ENCODE measurements around the gene MGME1.

MGME1 gene

DNA sequence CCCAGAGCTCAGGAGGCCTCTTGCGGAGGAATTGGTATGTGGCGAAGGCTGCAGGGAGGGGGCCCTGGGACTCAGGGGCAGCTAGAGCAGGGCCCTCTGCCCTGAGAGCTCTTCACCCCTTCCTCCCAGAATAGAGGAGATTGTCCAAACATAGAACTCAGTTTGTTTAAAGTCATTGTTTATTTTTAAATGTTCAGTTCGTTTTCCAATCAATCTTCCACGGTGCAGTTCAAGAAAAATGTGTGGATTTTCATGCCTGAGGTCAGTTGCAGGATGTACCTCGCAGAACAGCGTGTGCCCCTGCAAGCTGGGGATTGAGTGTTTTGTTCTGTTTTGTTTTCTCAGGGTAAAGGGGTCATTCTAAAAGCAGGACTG, 37.2 kb downstream of the MGME1 start:
- no peak for DNase-seq (ENCODE audit: low read depth, low spot score)

DNA sequence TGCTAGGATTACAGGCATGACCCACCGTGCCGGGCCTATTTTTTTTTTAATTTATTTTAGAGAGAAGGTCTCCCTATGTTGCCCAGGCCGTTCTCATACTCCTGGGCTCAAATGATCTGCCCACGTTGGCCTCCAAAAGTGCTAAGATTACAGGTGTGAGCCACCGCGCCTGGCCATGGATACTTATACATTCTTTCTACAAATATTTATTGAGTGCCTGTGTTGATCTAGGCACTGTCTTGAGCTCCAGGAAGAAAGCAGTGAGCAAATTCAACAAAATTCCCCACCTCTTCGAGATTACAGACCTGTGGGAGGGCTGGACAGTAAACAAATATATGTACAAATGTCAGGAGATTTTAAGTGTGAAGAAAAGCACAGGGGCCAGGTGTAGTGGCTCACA, 37.9 kb downstream of the MGME1 start:
- Histone ChIP-seq H3K27ac (ENCODE audit: low read length) (no peak overlapping the region), H3K4me3 (ENCODE audit: low read length) (no peak overlapping the region), H3K4me1 (ENCODE audit: control insufficient read depth, insufficient read depth, low read length) (peaks cover 1% of the 10 kb centered on the region; the same call in 1 of the 2 replicates), H3K9me3 (ENCODE audit: control insufficient read depth, insufficient read depth, low read length) (no peaks in the 10 kb centered on the region), H3K36me3 (ENCODE audit: control insufficient read depth, insufficient read depth, low read length) (no peaks in the 10 kb centered on the region), H3K27me3 (ENCODE audit: control insufficient read depth, insufficient read depth, low read length) (no peaks in the 10 kb centered on the region)
- DNase-seq (ENCODE audit: low read depth, low spot score): no peak
- WGBS (ENCODE audit: insufficient coverage, insufficient read length): no CpG with 5 or more reads among the region's 7 CpGs

More for the DNA sequence above, 37.2 kb downstream of the MGME1 start:
- Histone ChIP-seq H3K27ac (ENCODE audit: low read length) (no peak overlapping the region), H3K4me1 (ENCODE audit: control insufficient read depth, insufficient read depth, low read length) (peaks cover 1% of the 10 kb centered on the region; the same call in 1 of the 2 replicates), H3K27me3 (ENCODE audit: control insufficient read depth, insufficient read depth, low read length) (no peaks in the 10 kb centered on the region), H3K4me3 (ENCODE audit: low read length) (no peak overlapping the region), H3K9me3 (ENCODE audit: control insufficient read depth, insufficient read depth, low read length) (no peaks in the 10 kb centered on the region), H3K36me3 (ENCODE audit: control insufficient read depth, insufficient read depth, low read length) (no peaks in the 10 kb centered on the region)
- WGBS (ENCODE audit: insufficient coverage, insufficient read length): no CpG with 5 or more reads among the region's 6 CpGs

DNA sequence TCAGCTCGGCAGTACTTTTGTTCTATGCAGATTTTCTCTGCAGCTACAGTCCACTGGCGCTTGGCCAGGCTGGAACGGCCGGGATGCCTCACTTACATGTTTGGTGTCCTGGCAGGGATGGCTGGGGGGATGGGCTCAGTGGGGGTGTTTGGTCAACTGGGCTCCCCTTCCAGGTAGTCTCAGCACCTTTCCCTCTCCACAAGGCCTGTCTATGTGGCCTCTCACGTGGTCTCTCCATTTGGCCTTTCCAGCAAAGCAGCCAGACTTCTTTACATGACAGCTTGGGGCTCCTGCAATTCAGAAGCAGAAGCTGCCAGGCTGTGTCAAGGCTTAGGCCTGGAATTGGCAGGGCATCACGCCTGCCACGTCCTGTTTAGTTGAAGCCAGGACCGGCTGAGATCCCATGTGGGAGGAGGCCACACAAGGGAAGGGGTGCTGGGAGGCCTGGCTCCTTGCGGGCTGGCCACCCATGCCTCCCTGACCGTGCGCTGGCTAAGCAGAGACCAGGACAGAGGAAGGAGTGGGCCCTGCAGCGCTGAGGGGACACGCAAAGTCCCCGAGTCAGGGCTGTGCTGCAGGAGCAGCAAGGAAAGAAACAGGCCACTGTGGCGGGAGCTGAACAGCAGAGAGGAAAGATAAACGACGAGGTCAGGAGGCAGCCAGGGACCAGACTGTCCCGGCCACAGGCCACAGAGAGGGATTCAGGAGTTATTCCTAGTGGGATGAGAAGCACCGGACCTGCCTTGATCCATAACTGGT, 38.9 kb downstream of the MGME1 start:
- H3K36me3 ChIP-seq (ENCODE audit: control insufficient read depth, insufficient read depth, low read length): no peaks in the 10 kb centered on the region
- H3K27ac ChIP-seq (ENCODE audit: low read length): no peak overlapping the region
- WGBS (ENCODE audit: insufficient coverage, insufficient read length): no CpG with 5 or more reads among the region's 19 CpGs
- peaks cover 1% of the 10 kb centered on the region; the same call in 1 of the 2 replicates for H3K4me1 ChIP-seq (ENCODE audit: control insufficient read depth, insufficient read depth, low read length)
- no peaks in the 10 kb centered on the region for H3K9me3 ChIP-seq (ENCODE audit: control insufficient read depth, insufficient read depth, low read length)
- no peaks in the 10 kb centered on the region for H3K27me3 ChIP-seq (ENCODE audit: control insufficient read depth, insufficient read depth, low read length)
- DNase-seq (ENCODE audit: low read depth, low spot score): no peak
- H3K4me3 ChIP-seq (ENCODE audit: low read length): no peak overlapping the region

DNA sequence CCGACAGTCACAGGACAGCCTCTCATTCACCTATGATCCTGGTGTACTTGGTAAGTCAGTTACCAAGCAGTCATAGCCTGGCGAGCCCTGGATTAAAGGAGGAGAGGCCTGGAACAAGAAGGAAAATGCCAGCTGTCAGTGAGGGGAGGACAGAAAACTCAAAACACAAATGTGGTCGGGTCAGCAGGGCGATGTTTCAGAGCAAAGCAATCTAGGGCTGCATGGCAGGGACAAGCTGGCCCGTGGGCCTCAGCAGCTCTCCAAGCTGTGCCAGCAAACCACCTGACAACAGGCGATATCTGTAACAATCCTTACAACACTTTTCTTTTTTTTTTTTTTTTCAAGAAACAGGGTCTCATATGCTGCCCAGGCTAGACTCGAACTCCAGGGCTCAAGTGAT, 40.3 kb downstream of the MGME1 start:
- H3K27me3 ChIP-seq (ENCODE audit: control insufficient read depth, insufficient read depth, low read length): no peaks in the 10 kb centered on the region
- H3K27ac ChIP-seq (ENCODE audit: low read length): no peak overlapping the region
- DNase-seq (ENCODE audit: low read depth, low spot score): no peak
- H3K4me3 ChIP-seq (ENCODE audit: low read length): no peak overlapping the region
- peaks cover 1% of the 10 kb centered on the region; the same call in 1 of the 2 replicates for H3K4me1 ChIP-seq (ENCODE audit: control insufficient read depth, insufficient read depth, low read length)
- WGBS (ENCODE audit: insufficient coverage, insufficient read length): no CpG with 5 or more reads among the region's 7 CpGs
- no peaks in the 10 kb centered on the region for H3K36me3 ChIP-seq (ENCODE audit: control insufficient read depth, insufficient read depth, low read length)
- H3K9me3 ChIP-seq (ENCODE audit: control insufficient read depth, insufficient read depth, low read length): no peaks in the 10 kb centered on the region

DNA sequence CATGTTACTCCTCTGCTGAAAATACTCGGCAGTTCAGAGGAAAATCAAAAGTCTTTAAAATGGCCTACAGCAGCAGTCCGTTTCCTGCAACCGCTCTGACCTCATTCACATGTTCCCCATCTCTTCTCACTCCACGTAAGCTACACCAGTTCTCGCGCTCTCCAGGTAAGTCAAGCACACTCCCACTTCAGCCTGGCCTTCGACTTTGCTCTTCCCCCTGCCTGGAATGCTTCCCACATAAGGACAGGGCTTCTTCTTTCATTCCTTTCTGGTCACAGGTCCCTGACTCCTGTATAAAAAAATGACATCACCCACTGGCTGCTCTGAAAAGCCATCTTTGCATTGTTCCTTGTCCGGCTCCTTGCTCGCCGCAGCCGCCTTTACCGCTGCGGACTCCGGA, 42.7 kb downstream of the MGME1 start:
- Histone ChIP-seq H3K4me3 (ENCODE audit: low read length) (no peak overlapping the region), H3K27me3 (ENCODE audit: control insufficient read depth, insufficient read depth, low read length) (no peaks in the 10 kb centered on the region), H3K27ac (ENCODE audit: low read length) (no peak overlapping the region), H3K4me1 (ENCODE audit: control insufficient read depth, insufficient read depth, low read length) (no peaks in the 10 kb centered on the region; the same call in 1 of the 2 replicates), H3K9me3 (ENCODE audit: control insufficient read depth, insufficient read depth, low read length) (no peaks in the 10 kb centered on the region), H3K36me3 (ENCODE audit: control insufficient read depth, insufficient read depth, low read length) (no peaks in the 10 kb centered on the region)
- WGBS (ENCODE audit: insufficient coverage, insufficient read length): no CpG with 5 or more reads among the region's 14 CpGs
- DNase-seq (ENCODE audit: low read depth, low spot score): no peak

DNA sequence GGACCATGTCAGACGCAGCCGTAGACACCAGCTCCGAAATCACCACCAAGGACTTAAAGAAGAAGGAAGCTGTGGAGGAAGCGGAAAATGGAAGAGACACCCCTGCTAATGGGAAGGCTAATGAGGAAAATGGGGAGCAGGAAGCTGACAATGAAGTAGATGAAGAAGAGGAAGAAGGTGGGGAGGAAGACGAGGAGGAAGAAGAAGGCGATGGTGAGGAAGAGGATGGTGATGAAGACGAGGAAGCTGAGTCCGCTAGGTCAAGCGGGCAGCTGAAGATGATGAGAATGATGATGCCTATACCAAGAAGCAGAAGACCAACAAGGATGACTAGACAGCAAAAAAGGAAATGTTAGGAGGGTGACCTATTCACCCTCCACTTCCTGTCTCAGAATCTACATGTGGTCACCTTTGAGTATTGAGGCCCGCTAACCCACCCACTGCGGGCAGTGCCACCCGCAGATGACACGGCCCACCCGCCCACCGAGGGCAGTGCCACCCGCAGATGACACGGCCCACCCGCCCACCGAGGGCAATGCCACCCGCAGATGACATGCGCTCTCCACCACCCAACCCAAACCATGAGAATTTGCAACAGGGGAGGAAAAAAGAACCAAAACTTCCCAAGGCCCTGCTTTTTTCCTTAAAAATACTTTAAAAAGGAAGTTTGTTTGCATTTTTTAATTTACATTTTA, 43.3 kb downstream of the MGME1 start:
- Histone ChIP-seq H3K36me3 (ENCODE audit: control insufficient read depth, insufficient read depth, low read length) (no peaks in the 10 kb centered on the region), H3K9me3 (ENCODE audit: control insufficient read depth, insufficient read depth, low read length) (no peaks in the 10 kb centered on the region), H3K4me1 (ENCODE audit: control insufficient read depth, insufficient read depth, low read length) (no peaks in the 10 kb centered on the region; the same call in 1 of the 2 replicates), H3K27me3 (ENCODE audit: control insufficient read depth, insufficient read depth, low read length) (no peaks in the 10 kb centered on the region), H3K27ac (ENCODE audit: low read length) (no peak overlapping the region), H3K4me3 (ENCODE audit: low read length) (no peak overlapping the region)
- no peak for DNase-seq (ENCODE audit: low read depth, low spot score)
- 100% methylated on average over 3 of the region's 21 CpGs for WGBS (ENCODE audit: insufficient coverage, insufficient read length)

DNA sequence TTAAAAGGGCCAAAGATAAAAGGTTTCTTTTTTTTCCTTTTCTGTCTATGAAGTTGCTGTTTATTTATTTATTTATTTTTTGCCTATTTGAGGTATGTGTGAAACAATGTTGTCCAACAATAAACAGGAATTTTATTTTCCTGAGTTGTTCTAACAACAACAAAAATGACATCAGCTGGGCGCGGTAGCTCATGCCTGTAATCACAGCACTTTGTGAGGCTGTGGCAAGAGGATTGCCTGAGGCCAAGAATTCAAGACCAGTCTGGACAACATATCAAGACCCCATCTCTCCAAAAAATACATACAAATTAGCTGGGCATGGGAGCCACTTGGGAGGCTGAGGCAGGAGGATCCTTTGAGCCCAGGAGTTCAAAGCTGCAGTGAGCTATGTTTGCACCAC, 44.1 kb downstream of the MGME1 start:
- Histone ChIP-seq H3K27me3 (ENCODE audit: control insufficient read depth, insufficient read depth, low read length) (no peaks in the 10 kb centered on the region), H3K4me1 (ENCODE audit: control insufficient read depth, insufficient read depth, low read length) (no peaks in the 10 kb centered on the region; the same call in 1 of the 2 replicates), H3K9me3 (ENCODE audit: control insufficient read depth, insufficient read depth, low read length) (no peaks in the 10 kb centered on the region), H3K4me3 (ENCODE audit: low read length) (no peak overlapping the region), H3K27ac (ENCODE audit: low read length) (no peak overlapping the region), H3K36me3 (ENCODE audit: control insufficient read depth, insufficient read depth, low read length) (no peaks in the 10 kb centered on the region)
- no CpG with 5 or more reads among the region's 2 CpGs for WGBS (ENCODE audit: insufficient coverage, insufficient read length)
- DNase-seq (ENCODE audit: low read depth, low spot score): no peak

DNA sequence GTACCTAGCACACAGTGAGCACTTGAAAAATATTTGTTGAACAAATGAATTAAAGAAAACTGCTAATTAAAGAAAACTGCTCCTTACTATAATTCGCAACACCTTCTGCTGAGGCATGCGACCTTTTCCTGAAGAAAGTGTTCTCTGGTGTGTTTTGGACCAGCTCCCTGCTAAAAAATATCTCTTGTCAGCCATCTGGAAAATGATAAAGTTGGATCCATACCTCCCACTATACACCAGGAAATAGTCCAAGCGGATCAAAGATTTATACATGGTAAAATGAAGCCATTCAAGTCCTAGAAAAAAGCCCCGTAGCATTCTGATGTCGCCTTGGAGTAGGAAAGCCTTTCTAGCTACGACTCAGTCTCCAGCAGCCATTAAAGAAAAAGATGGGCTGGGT, 45.6 kb downstream of the MGME1 start:
- no peaks in the 10 kb centered on the region for H3K4me1 ChIP-seq (ENCODE audit: control insufficient read depth, insufficient read depth, low read length)
- no CpG with 5 or more reads among the region's 6 CpGs for WGBS (ENCODE audit: insufficient coverage, insufficient read length)
- H3K27me3 ChIP-seq (ENCODE audit: control insufficient read depth, insufficient read depth, low read length): no peaks in the 10 kb centered on the region
- H3K36me3 ChIP-seq (ENCODE audit: control insufficient read depth, insufficient read depth, low read length): no peaks in the 10 kb centered on the region
- H3K9me3 ChIP-seq (ENCODE audit: control insufficient read depth, insufficient read depth, low read length): no peaks in the 10 kb centered on the region
- no peak for DNase-seq (ENCODE audit: low read depth, low spot score)
- H3K4me3 ChIP-seq (ENCODE audit: low read length): no peak overlapping the region
- no peak overlapping the region for H3K27ac ChIP-seq (ENCODE audit: low read length)

DNA sequence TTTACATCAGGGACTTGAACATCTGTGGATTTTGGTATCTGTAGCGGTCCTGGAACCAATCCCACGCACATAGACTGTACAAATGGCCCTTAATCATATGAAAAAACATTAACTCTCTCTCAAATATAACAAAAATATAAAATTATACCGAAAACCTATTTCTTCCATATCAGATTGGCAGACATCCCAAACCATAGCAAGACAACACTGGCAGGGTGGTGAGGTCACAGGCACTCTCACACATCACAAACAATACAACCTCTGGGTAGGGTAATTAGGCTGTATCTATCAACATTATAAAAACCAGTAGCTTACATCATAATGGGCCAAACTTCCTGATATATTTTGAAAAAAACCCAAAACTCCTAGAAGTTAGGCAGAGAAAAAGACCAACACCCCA, 48.0 kb downstream of the MGME1 start:
- Histone ChIP-seq H3K4me3 (ENCODE audit: low read length) (no peak overlapping the region), H3K9me3 (ENCODE audit: control insufficient read depth, insufficient read depth, low read length) (no peaks in the 10 kb centered on the region), H3K4me1 (ENCODE audit: control insufficient read depth, insufficient read depth, low read length) (no peaks in the 10 kb centered on the region), H3K27ac (ENCODE audit: low read length) (no peak overlapping the region), H3K27me3 (ENCODE audit: control insufficient read depth, insufficient read depth, low read length) (no peaks in the 10 kb centered on the region; the same call in 1 of the 2 replicates), H3K36me3 (ENCODE audit: control insufficient read depth, insufficient read depth, low read length) (0 out of 2 replicates have a peak, but pooled peaks cover 4% of the 10 kb centered on the region)
- no peak for DNase-seq (ENCODE audit: low read depth, low spot score)
- WGBS (ENCODE audit: insufficient coverage, insufficient read length): 100% methylated on average over 2 of the region's 3 CpGs

DNA sequence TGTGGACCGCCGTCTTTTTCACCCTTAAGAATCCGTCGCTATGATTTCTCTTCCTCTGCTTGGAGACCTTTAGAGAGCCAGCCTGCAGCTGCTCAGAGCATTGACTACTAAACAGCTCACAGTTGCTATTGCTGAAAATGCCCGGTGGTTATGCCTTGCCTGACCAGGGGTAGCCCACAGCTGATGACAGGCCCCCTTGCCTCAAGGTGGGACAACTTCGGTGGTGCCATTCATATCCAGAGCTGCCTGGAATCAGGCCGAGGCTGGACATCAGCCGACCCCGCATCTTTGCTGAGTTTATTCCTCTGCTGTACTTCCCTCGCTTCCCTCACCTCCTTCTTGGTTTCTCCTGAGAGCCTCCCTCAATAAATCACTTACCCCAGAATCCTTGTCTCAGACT, 49.3 kb downstream of the MGME1 start:
- no peak for DNase-seq (ENCODE audit: low read depth, low spot score)
- WGBS (ENCODE audit: insufficient coverage, insufficient read length): no CpG with 5 or more reads among the region's 10 CpGs
- Histone ChIP-seq H3K27me3 (ENCODE audit: control insufficient read depth, insufficient read depth, low read length) (no peaks in the 10 kb centered on the region; the same call in 1 of the 2 replicates), H3K36me3 (ENCODE audit: control insufficient read depth, insufficient read depth, low read length) (peaks cover 15% of the 10 kb centered on the region; the same call in 1 of the 2 replicates), H3K9me3 (ENCODE audit: control insufficient read depth, insufficient read depth, low read length) (no peaks in the 10 kb centered on the region), H3K27ac (ENCODE audit: low read length) (no peak overlapping the region), H3K4me1 (ENCODE audit: control insufficient read depth, insufficient read depth, low read length) (no peaks in the 10 kb centered on the region), H3K4me3 (ENCODE audit: low read length) (no peak overlapping the region)

All from iPS DF 6.9 (cell line).